Subcutaneous abdominal adipose tissue (tissue), 5 donors: Measurements from ENCODE around the gene RBM45.
"Not testable (repeated sequence)": the region's sequence is repeated elsewhere in the genome, so short reads cannot be mapped to it uniquely, and the experiment has no call there.

Source experiments
- H3K27ac ChIP-seq: one replicate; pipeline ENCODE4 v1.7.0; 2013; ENCODE audit warnings: low read depth, mild to moderate bottlenecking, inconsistent platforms, low read length, moderate library complexity
- H3K27me3 ChIP-seq, 5 donors: one replicate each; pipeline ENCODE4 v1.7.0; 2013; ENCODE audit warnings: low read length in 5 of 5, inconsistent platforms in 1 of 5; ENCODE audit not compliant: control insufficient read depth in 5 of 5, insufficient read depth in 4 of 5
- H3K36me3 ChIP-seq, 5 donors: one replicate each; pipeline ENCODE4 v1.7.0; 2013; ENCODE audit warnings: low read length in 5 of 5; ENCODE audit not compliant: control insufficient read depth in 5 of 5, insufficient read depth in 5 of 5
- H3K4me1 ChIP-seq, 5 donors: one replicate each; pipeline ENCODE4 v1.7.0; 2013; ENCODE audit warnings: low read length in 5 of 5, mild to moderate bottlenecking in 3 of 5, moderate library complexity in 1 of 5; ENCODE audit not compliant: control insufficient read depth in 5 of 5, insufficient read depth in 5 of 5
- H3K4me3 ChIP-seq, 5 donors: one replicate each; pipeline ENCODE4 v1.7.0; 2013; ENCODE audit warnings: low read length in 5 of 5, low read depth in 1 of 5
- H3K9ac ChIP-seq, 5 donors: one replicate each; pipeline ENCODE4 v1.7.0; 2013; ENCODE audit warnings: low read length in 5 of 5, mild to moderate bottlenecking in 4 of 5, moderate library complexity in 3 of 5
- H3K9me3 ChIP-seq, 5 donors: one replicate each; pipeline ENCODE4 v1.7.0; 2013; ENCODE audit warnings: low read length in 5 of 5; ENCODE audit not compliant: control insufficient read depth in 5 of 5
- donor health status: healthy.
- donor health status: healthy.
- donor health status: healthy.
- donor health status: healthy.
- donor health status: healthy.

The RBM45 gene

GRCh38 chr2:178074123-178075005 is 37.9 kb upstream of the RBM45 start:
- H3K27me3 ChIP-seq: peaks cover 0 to 13% (median 3%) of the 10 kb centered on the region in 5 donors
- no peak overlapping the region for H3K4me3 ChIP-seq

GRCh38 chr2:178075006-178075326 is 37.3 kb upstream of the RBM45 start:
- Histone ChIP-seq H3K9ac (no peak overlapping the region), H3K36me3 (no peaks in the 10 kb centered on the region), H3K4me3 (no peak overlapping the region), H3K27ac (no peak overlapping the region), H3K27me3 (peaks cover 0 to 13% (median 3%) of the 10 kb centered on the region in 5 donors), H3K4me1 (peaks cover 0 to 14% (median 13%) of the 10 kb centered on the region in 5 donors), H3K9me3 (peaks cover 0 to 5% (median 0%) of the 10 kb centered on the region in 5 donors)

More at GRCh38 chr2:178074123-178075005, 37.9 kb upstream of the RBM45 start:
- no peaks in the 10 kb centered on the region for H3K36me3 ChIP-seq
- H3K9ac ChIP-seq: no peak overlapping the region
- H3K27ac ChIP-seq: no peak overlapping the region
- H3K9me3 ChIP-seq: peaks cover 0 to 3% (median 0%) of the 10 kb centered on the region in 5 donors
- peaks cover 0 to 14% (median 13%) of the 10 kb centered on the region in 5 donors for H3K4me1 ChIP-seq

GRCh38 chr2:178076130-178076529 is 36.1 kb upstream of the RBM45 start:
- Histone ChIP-seq H3K27me3 (peaks cover 0 to 13% (median 3%) of the 10 kb centered on the region in 5 donors), H3K36me3 (no peaks in the 10 kb centered on the region), H3K4me3 (no peak overlapping the region), H3K9ac (no peak overlapping the region), H3K9me3 (peaks cover 0 to 5% (median 0%) of the 10 kb centered on the region in 5 donors), H3K27ac (no peak overlapping the region), H3K4me1 (peaks cover 0 to 14% (median 13%) of the 10 kb centered on the region in 5 donors)

- H3K4me3 ChIP-seq, H3K27me3 ChIP-seq, H3K9ac ChIP-seq, H3K27ac ChIP-seq, H3K9me3 ChIP-seq, H3K36me3 ChIP-seq, H3K4me1 ChIP-seq: not testable (repeated sequence)
These were observed 33.0 kb upstream of the RBM45 start for GRCh38 chr2:178079279-178079678.

- peaks cover 0 to 5% (median 0%) of the 10 kb centered on the region in 5 donors for H3K9me3 ChIP-seq
- H3K4me1 ChIP-seq: no peaks in the 10 kb centered on the region
- H3K9ac ChIP-seq: no peak overlapping the region
- H3K4me3 ChIP-seq: no peak overlapping the region
- H3K36me3 ChIP-seq: no peaks in the 10 kb centered on the region
- H3K27ac ChIP-seq: no peak overlapping the region
- H3K27me3 ChIP-seq: no peaks in the 10 kb centered on the region
These were observed 29.7 kb upstream of the RBM45 start for GRCh38 chr2:178082408-178083045.

- Histone ChIP-seq H3K27me3 (no peaks in the 10 kb centered on the region), H3K4me3 (no peak overlapping the region), H3K36me3 (no peaks in the 10 kb centered on the region), H3K4me1 (no peaks in the 10 kb centered on the region), H3K9me3 (peaks cover 0 to 5% (median 0%) of the 10 kb centered on the region in 5 donors), H3K27ac (no peak overlapping the region), H3K9ac (no peak overlapping the region)
These were observed 28.0 kb upstream of the RBM45 start for GRCh38 chr2:178084273-178084672.

- no peak overlapping the region for H3K27ac ChIP-seq
- H3K36me3 ChIP-seq: no peaks in the 10 kb centered on the region
- no peaks in the 10 kb centered on the region for H3K27me3 ChIP-seq
- no peaks in the 10 kb centered on the region for H3K9me3 ChIP-seq
- no peaks in the 10 kb centered on the region for H3K4me1 ChIP-seq
- H3K4me3 ChIP-seq: no peak overlapping the region
- H3K9ac ChIP-seq: no peak overlapping the region
These were observed 23.4 kb upstream of the RBM45 start for GRCh38 chr2:178088774-178089270.

- H3K9me3 ChIP-seq: no peaks in the 10 kb centered on the region
- H3K36me3 ChIP-seq: no peaks in the 10 kb centered on the region
- no peaks in the 10 kb centered on the region for H3K27me3 ChIP-seq
- H3K4me3 ChIP-seq: no peak overlapping the region
- H3K27ac ChIP-seq: no peak overlapping the region
- no peak overlapping the region for H3K9ac ChIP-seq
- H3K4me1 ChIP-seq: no peaks in the 10 kb centered on the region
These were observed 18.8 kb upstream of the RBM45 start for GRCh38 chr2:178093471-178093870.

- Histone ChIP-seq H3K36me3 (no peaks in the 10 kb centered on the region), H3K9ac (no peak overlapping the region), H3K4me3 (no peak overlapping the region), H3K27ac (no peak overlapping the region), H3K27me3 (no peaks in the 10 kb centered on the region), H3K4me1 (no peaks in the 10 kb centered on the region), H3K9me3 (no peaks in the 10 kb centered on the region)
These were observed 10.7 kb upstream of the RBM45 start for GRCh38 chr2:178101321-178102079.
